H1 (cell line): ENCODE results near the gene MRTFB.

Experiments
- CTCF ChIP-seq, 3 experiments: IDR thresholded peaks; 1 replicate in 2 of 3; 2 replicates in 1 of 3; pipeline versions ENCODE4 v1.5.1 to v1.6.1; 2011; ENCODE audit warnings: low read length in 3 of 3, mild to moderate bottlenecking in 3 of 3, inconsistent platforms in 2 of 3, low read depth in 1 of 3, moderate library complexity in 1 of 3; ENCODE audit not compliant: insufficient read depth in 1 of 3; ENCODE audit errors: control extremely low read depth in 1 of 3
- EZH2 ChIP-seq: fragments of 200-600 bp; sonication (generic); IDR thresholded peaks from 2 replicates; pipeline ENCODE4 v1.7.1; 2012; ENCODE audit warnings: low read depth, mild to moderate bottlenecking, moderate library complexity, low read length, inconsistent platforms; ENCODE audit not compliant: severe bottlenecking
- NRF1 ChIP-seq: IDR thresholded peaks from 2 replicates; pipeline ENCODE4 v1.6.1; 2011; ENCODE audit warnings: mild to moderate bottlenecking, low read depth, low read length, improper control_type of control experiment
- TF ChIP-seq, protein P1 (sequence below): IDR thresholded peaks from 2 replicates; pipeline ENCODE4 v1.6.1; 2011; ENCODE audit warnings: low read depth, mild to moderate bottlenecking, low read length; ENCODE audit not compliant: insufficient read depth

GRCh38 chr16:14071576-14072271 is 605 bp downstream of the MRTFB start:
- no peak for TF ChIP-seq EZH2
- TF ChIP-seq, protein P1, sequence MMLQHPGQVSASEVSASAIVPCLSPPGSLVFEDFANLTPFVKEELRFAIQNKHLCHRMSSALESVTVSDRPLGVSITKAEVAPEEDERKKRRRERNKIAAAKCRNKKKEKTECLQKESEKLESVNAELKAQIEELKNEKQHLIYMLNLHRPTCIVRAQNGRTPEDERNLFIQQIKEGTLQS = no peak
- TF ChIP-seq CTCF (IDR thresholded peaks at IDR 0.05; ENCODE audit: control extremely low read depth in 1 of 3, insufficient read depth in 1 of 3, low read depth in 1 of 3, low read length in 3 of 3) = no peak
- TF ChIP-seq NRF1 = no peak
